HepG2 (cell line): Measurements from ENCODE around the gene NATD1. TPM values are rescaled to one million over a fixed set of nuclear protein-coding genes. Genes with fewer than 3 reads are reported as not detected.

Experiments
- AGO1 ChIP-seq: fragments of 200-400 bp; formaldehyde crosslinking; IDR thresholded peaks from 2 replicates; pipeline ENCODE4 v1.6.1; 2017; ENCODE audit warnings: mild to moderate bottlenecking, low read depth, low read length, moderate library complexity; ENCODE audit not compliant: poor library complexity, severe bottlenecking
- ARHGAP35 ChIP-seq: sonication (generic); formaldehyde crosslinking; IDR thresholded peaks from 2 replicates; pipeline ENCODE4 v1.9.0; 2022; ENCODE audit warnings: mild to moderate bottlenecking, inconsistent platforms, moderate library complexity, missing genetic modification reagents, borderline replicate concordance
- GMEB2 ChIP-seq: IDR thresholded peaks from 2 replicates; pipeline ENCODE4 v1.6.1; 2016; ENCODE audit warnings: missing biosample characterization, missing genetic modification reagents, low read depth
- MAX ChIP-seq: IDR thresholded peaks from 2 replicates; pipeline ENCODE4 v1.6.1; 2012; ENCODE audit warnings: inconsistent platforms
- MTA1 ChIP-seq: sonication (generic); formaldehyde crosslinking; IDR thresholded peaks from 2 replicates; pipeline ENCODE4 v1.4.0; 2020; ENCODE audit warnings: missing genetic modification reagents, mild to moderate bottlenecking, borderline replicate concordance
- SALL1 ChIP-seq: sonication (generic); formaldehyde crosslinking; IDR thresholded peaks from 2 replicates; pipeline ENCODE4 v1.8.0; 2022; ENCODE audit warnings: mild to moderate bottlenecking, missing genetic modification reagents
- ZBTB40 ChIP-seq, 2 experiments: fragments of 450-650 bp in 1 of 2; sonication (generic) in 1 of 2; formaldehyde crosslinking in 1 of 2; IDR thresholded peaks; 2 replicates each; pipeline versions ENCODE4 v1.6.1 to v1.8.0; 2016 to 2022; ENCODE audit warnings: antibody characterized with exemption in 1 of 2, mild to moderate bottlenecking in 1 of 2, missing genetic modification reagents in 1 of 2
- ZBTB46 ChIP-seq: sonication (generic); formaldehyde crosslinking; IDR thresholded peaks from 2 replicates; pipeline ENCODE4 v1.4.0; 2020; ENCODE audit warnings: mild to moderate bottlenecking, missing genetic modification reagents, borderline replicate concordance
- ZFP36 ChIP-seq: fragments of 150-350 bp; IDR thresholded peaks from 2 replicates; pipeline ENCODE4 v1.6.1; 2018; ENCODE audit warnings: borderline replicate concordance, low read length, low read depth; ENCODE audit not compliant: partially characterized antibody
- ZNF557 ChIP-seq: sonication (generic); formaldehyde crosslinking; IDR thresholded peaks from 2 replicates; pipeline ENCODE4 v1.4.0; 2020; ENCODE audit warnings: missing genetic modification reagents
- ZNF598 ChIP-seq: sonication (generic); formaldehyde crosslinking; IDR thresholded peaks from 2 replicates; pipeline ENCODE4 v1.5.1; 2020; ENCODE audit warnings: mild to moderate bottlenecking, missing genetic modification reagents, borderline replicate concordance
- polyA plus RNA-seq, 8 experiments: library from polyadenylated mRNA; depleted of rRNA in 3 of 8; stranded (reverse) in 7 of 8; unstranded in 1 of 8; fragments of >200 nt; fragmentation: Illumina TruSeq in 4 of 8; extraction: Trizol in 4 of 8; gene quantifications; 2 replicates each; pipeline versions ENCODE4 v1.2.1 to v1.2.3, GENCODE V29; 2011 to 2016; ENCODE audit warnings: low read depth in 4 of 8, missing spikeins in 1 of 8, mixed read lengths in 1 of 8; ENCODE audit not compliant: insufficient read depth in 1 of 8
- total RNA-seq, 5 experiments: library from RNA; depleted of rRNA; stranded (reverse); fragments of >200 nt; fragmentation: Illumina TruSeq; extraction: Trizol; gene quantifications; 2 replicates each; pipeline ENCODE4 v1.2.3, GENCODE V29; 2016; ENCODE audit warnings: low read depth in 1 of 5

NATD1 gene
- total and polyA plus RNA-seq, 2 of the 13 experiments (the other 11 are each of a cell fraction or from before 2014, with no cell fraction given), result 0.31 to 2.3 TPM

GRCh38 chr17:21283482-21284318 lies 30.5 kb upstream of the NATD1 start (continued):
- TF ChIP-seq ZBTB40 (IDR thresholded peaks at IDR 0.05) (no peak), ZBTB40 (CRISPR knock-in tag; IDR thresholded peaks at IDR 0.05) (0 out of 2 replicates have a peak, but pooled peaks have one; percentile 14), AGO1 (no peak), ARHGAP35 (CRISPR knock-in tag) (0 out of 2 replicates have a peak, but pooled peaks have one; percentile 34), SALL1 (CRISPR knock-in tag) (0 out of 2 replicates have a peak, but pooled peaks have one; percentile 30), ZNF598 (CRISPR knock-in tag) (no peak; the same call in 1 of the 2 replicates), ZBTB46 (CRISPR knock-in tag) (no peak), MTA1 (CRISPR knock-in tag) (no peak), ZNF557 (CRISPR knock-in tag) (no peak), MAX (peak; percentile 43; the same call in 1 of the 2 replicates), GMEB2 (CRISPR knock-in tag) (no peak), ZFP36 (no peak)
